H9 (cell line): Measurements from ENCODE around the gene ACTL6B. TPM values are rescaled to one million over a fixed set of nuclear protein-coding genes. Genes with fewer than 3 reads are reported as not detected.

Source experiments
- DNase-seq: peaks from one replicate; pipeline ENCODE4 v3.0.0-alpha.2; 2017
- H2AFZ ChIP-seq: one replicate; pipeline ENCODE4 v1.6.1; 2013; ENCODE audit warnings: mild to moderate bottlenecking, low read length, control low read depth, moderate library complexity
- H2AK5ac ChIP-seq: 2 replicates; pipeline ENCODE4 v1.6.1; 2013; ENCODE audit warnings: low read length, control low read depth, mixed read lengths; ENCODE audit not compliant: insufficient read length
- H2BK120ac ChIP-seq: one replicate; pipeline ENCODE4 v1.6.1; 2013; ENCODE audit warnings: low read depth, mild to moderate bottlenecking, low read length, control low read depth, inconsistent platforms; ENCODE audit not compliant: poor library complexity, severe bottlenecking
- H2BK12ac ChIP-seq: 2 replicates; pipeline ENCODE4 v1.6.1; 2013; ENCODE audit warnings: low read length, control low read depth, mixed read lengths, low read depth; ENCODE audit not compliant: insufficient read length
- H2BK15ac ChIP-seq: 2 replicates; pipeline ENCODE4 v1.6.1; 2013; ENCODE audit warnings: low read depth, low read length, control low read depth
- H2BK20ac ChIP-seq: one replicate; pipeline ENCODE4 v1.6.1; 2013; ENCODE audit warnings: low read depth, mild to moderate bottlenecking, low read length, control low read depth, inconsistent platforms; ENCODE audit not compliant: poor library complexity, severe bottlenecking
- H2BK5ac ChIP-seq: 2 replicates; pipeline ENCODE4 v1.6.1; 2013; ENCODE audit warnings: low read length, control low read depth, mixed read lengths; ENCODE audit not compliant: insufficient read length
- H3K14ac ChIP-seq: 2 replicates; pipeline ENCODE4 v1.6.1; 2013; ENCODE audit warnings: low read length, control low read depth; ENCODE audit not compliant: insufficient read depth
- H3K18ac ChIP-seq: 2 replicates; pipeline ENCODE4 v1.6.1; 2013; ENCODE audit warnings: low read depth, mild to moderate bottlenecking, mixed read lengths, low read length, control low read depth; ENCODE audit not compliant: insufficient read length
- H3K23ac ChIP-seq: 2 replicates; pipeline ENCODE4 v1.6.1; 2013; ENCODE audit warnings: low read length, control low read depth, mixed read lengths, low read depth; ENCODE audit not compliant: insufficient read length
- H3K23me2 ChIP-seq: 2 replicates; pipeline ENCODE4 v1.6.1; 2013; ENCODE audit warnings: low read depth, mild to moderate bottlenecking, mixed read lengths, low read length, control low read depth; ENCODE audit not compliant: insufficient read length, poor library complexity, severe bottlenecking
- H3K27ac ChIP-seq: 2 replicates; pipeline ENCODE4 v1.5.1; 2013; ENCODE audit warnings: low read length, control low read depth, mixed read lengths, low read depth; ENCODE audit not compliant: insufficient read length
- H3K27me3 ChIP-seq: 2 replicates; pipeline ENCODE4 v1.6.1; 2013; ENCODE audit warnings: low read length, control low read depth, inconsistent platforms; ENCODE audit not compliant: insufficient read depth
- H3K4ac ChIP-seq: 2 replicates; pipeline ENCODE4 v1.6.1; 2013; ENCODE audit warnings: low read depth, mild to moderate bottlenecking, control low read depth, inconsistent platforms, low read length, moderate library complexity
- H3K4me1 ChIP-seq: 2 replicates; pipeline ENCODE4 v1.6.1; 2013; ENCODE audit warnings: low read length, control low read depth, inconsistent platforms; ENCODE audit not compliant: insufficient read depth
- H3K4me2 ChIP-seq: 2 replicates; pipeline ENCODE4 v1.6.1; 2013; ENCODE audit warnings: low read length, control low read depth, mixed read lengths; ENCODE audit not compliant: insufficient read length, insufficient read depth
- H3K56ac ChIP-seq: 2 replicates; pipeline ENCODE4 v1.6.1; 2013; ENCODE audit warnings: low read depth, mild to moderate bottlenecking, mixed read lengths, low read length, control low read depth; ENCODE audit not compliant: insufficient read length
- H3K79me1 ChIP-seq: 2 replicates; pipeline ENCODE4 v1.6.1; 2013; ENCODE audit warnings: low read depth, mild to moderate bottlenecking, moderate library complexity, low read length, control low read depth, inconsistent platforms; ENCODE audit not compliant: insufficient read depth, poor library complexity, severe bottlenecking
- H3K79me2 ChIP-seq: 2 replicates; pipeline ENCODE4 v1.6.1; 2013; ENCODE audit warnings: low read length, control low read depth, inconsistent platforms; ENCODE audit not compliant: insufficient read depth
- H3K9ac ChIP-seq: 2 replicates; pipeline ENCODE4 v1.6.1; 2013; ENCODE audit warnings: low read length, control low read depth, mixed read lengths; ENCODE audit not compliant: insufficient read length; ENCODE audit errors: extremely low read depth
- H3K9me3 ChIP-seq: one replicate; pipeline ENCODE4 v1.6.1; 2013; ENCODE audit warnings: low read depth, low read length, inconsistent platforms; ENCODE audit not compliant: control insufficient read depth
- H3T11ph ChIP-seq: one replicate; pipeline ENCODE4 v1.6.1; 2013; ENCODE audit warnings: mild to moderate bottlenecking, low read length, control low read depth, inconsistent platforms
- H4K20me1 ChIP-seq: one replicate; pipeline ENCODE4 v1.6.1; 2013; ENCODE audit not compliant: control insufficient read depth, insufficient read length, insufficient read depth
- H4K5ac ChIP-seq: 2 replicates; pipeline ENCODE4 v1.6.1; 2013; ENCODE audit warnings: low read depth, mild to moderate bottlenecking, mixed read lengths, low read length, control low read depth; ENCODE audit not compliant: insufficient read length
- H4K8ac ChIP-seq: replicated peaks from 2 replicates; pipeline ENCODE4 v1.6.1; 2013; ENCODE audit warnings: low read length, control low read depth, mixed read lengths, low read depth; ENCODE audit not compliant: insufficient read length
- H4K91ac ChIP-seq: 2 replicates; pipeline ENCODE4 v1.6.1; 2013; ENCODE audit warnings: low read depth, mild to moderate bottlenecking, moderate library complexity, mixed read lengths, low read length, control low read depth; ENCODE audit not compliant: insufficient read length
- H3K27ac Mint-ChIP-seq, 3 experiments: 2 replicates in 2 of 3; 3 replicates in 1 of 3; pipeline ENCODE4 v1.8.0; 2020 to 2021; ENCODE audit warnings: mixed read lengths in 3 of 3, mild to moderate bottlenecking in 1 of 3, moderate library complexity in 1 of 3
- H3K27me3 Mint-ChIP-seq: 2 replicates; pipeline ENCODE4 v1.8.0; 2021; ENCODE audit warnings: low read depth, mild to moderate bottlenecking, moderate library complexity, mixed read lengths
- H3K36me3 Mint-ChIP-seq, 3 experiments: 2 replicates in 2 of 3; 3 replicates in 1 of 3; pipeline ENCODE4 v1.8.0; 2020 to 2021; ENCODE audit warnings: low read depth in 3 of 3, mixed read lengths in 3 of 3; ENCODE audit not compliant: insufficient read depth in 1 of 3
- H3K4me1 Mint-ChIP-seq, 2 experiments: 2 replicates each; pipeline ENCODE4 v1.8.0; 2020; ENCODE audit warnings: mixed read lengths in 2 of 2
- H3K4me3 Mint-ChIP-seq, 2 experiments: 2 replicates in 1 of 2; 3 replicates in 1 of 2; pipeline ENCODE4 v1.8.0; 2020 to 2021; ENCODE audit warnings: mild to moderate bottlenecking in 2 of 2, mixed read lengths in 2 of 2, moderate library complexity in 1 of 2
- H3K9me3 Mint-ChIP-seq, 2 experiments: 2 replicates in 1 of 2; 3 replicates in 1 of 2; pipeline ENCODE4 v1.8.0; 2020; ENCODE audit warnings: mild to moderate bottlenecking in 2 of 2, mixed read lengths in 2 of 2, moderate library complexity in 1 of 2
- WGBS: extraction: QIAGEN DNeasy Blood & Tissue Kit; methylation state at CpG from one replicate; pipeline ENCODE4 v1.1.7; 2013; ENCODE audit warnings: missing lambda C conversion rate, low lambda C conversion rate, mixed read lengths; ENCODE audit not compliant: insufficient read length; ENCODE audit errors: extremely low coverage; 5-methylcytosine and 5-hydroxymethylcytosine counted together
- total RNA-seq: library from RNA; stranded (reverse); gene quantifications from 2 replicates; pipeline ENCODE4 v1.2.1, GENCODE V29; 2021
- TF ChIP-seq, protein P1 (sequence below): fragments of 200-600 bp; sonication (generic); conservative IDR thresholded peaks from 3 replicates; pipeline ENCODE4 v1.8.0; 2021; ENCODE audit warnings: antibody characterized with exemption, mild to moderate bottlenecking

The ACTL6B gene
- total RNA-seq, 1 experiment from 2014 or later: 0.50 TPM

DNA sequence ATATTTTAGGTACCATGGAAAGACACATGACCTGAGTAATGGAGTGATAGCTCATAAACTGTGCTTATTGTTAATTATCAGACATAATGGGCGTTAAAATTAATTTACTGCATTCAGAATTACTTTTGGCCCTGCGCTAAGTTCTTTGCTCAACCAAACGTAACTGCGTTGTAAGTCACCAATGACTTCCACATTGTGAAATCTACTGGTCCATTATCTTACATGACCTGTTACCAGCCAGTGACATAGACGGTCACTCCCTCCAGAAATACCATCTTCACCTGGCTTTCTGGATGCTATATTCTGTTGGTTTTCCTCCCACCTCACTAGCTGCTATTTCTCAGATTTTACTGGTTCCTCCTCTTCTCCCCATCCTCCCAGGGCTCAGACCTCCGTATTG, 42.8 kb upstream of the ACTL6B start:
- Histone ChIP-seq H4K91ac (no peak overlapping the region), H3K23me2 (no peaks in the 10 kb centered on the region), H3K4ac (no peak overlapping the region), H3K79me1 (no peaks in the 10 kb centered on the region), H3K27ac (no peak overlapping the region), H3K23ac (no peak overlapping the region), H2BK120ac (no peak overlapping the region), H3K4me2 (no peak overlapping the region), H3K18ac (no peak overlapping the region), H3K9me3 (no peaks in the 10 kb centered on the region), H4K20me1 (no peaks in the 10 kb centered on the region), H3K56ac (no peak overlapping the region), H3K14ac (no peak overlapping the region), H2BK15ac (no peak overlapping the region), H4K8ac (no peak overlapping the region), H2AFZ (no peak overlapping the region), H2BK5ac (no peak overlapping the region), H3K27me3 (no peaks in the 10 kb centered on the region), H3K79me2 (no peaks in the 10 kb centered on the region), H2BK12ac (no peak overlapping the region), H3K4me1 (no peaks in the 10 kb centered on the region), H3K9ac (no peak overlapping the region), H2AK5ac (no peak overlapping the region), H2BK20ac (no peak overlapping the region), H3T11ph (no peak overlapping the region), H4K5ac (no peak overlapping the region)
- no CpG with 5 or more reads among the region's 6 CpGs for WGBS
- H3K4me1 Mint-ChIP-seq: peaks cover 13 to 14% of the 10 kb centered on the region in 2 experiments
- no peak overlapping the region for H3K4me3 Mint-ChIP-seq
- no peaks in the 10 kb centered on the region; a peak in 1 of 7 replicates for H3K36me3 Mint-ChIP-seq
- H3K27me3 Mint-ChIP-seq: no peaks in the 10 kb centered on the region; the same call in 1 of the 2 replicates
- no peak for DNase-seq
- H3K9me3 Mint-ChIP-seq: no peaks in the 10 kb centered on the region
- H3K27ac Mint-ChIP-seq: 0 out of 7 replicates have a peak overlapping the region, but pooled peaks of 1 of the 3 experiments have one; percentile 74
- TF ChIP-seq, protein P1, sequence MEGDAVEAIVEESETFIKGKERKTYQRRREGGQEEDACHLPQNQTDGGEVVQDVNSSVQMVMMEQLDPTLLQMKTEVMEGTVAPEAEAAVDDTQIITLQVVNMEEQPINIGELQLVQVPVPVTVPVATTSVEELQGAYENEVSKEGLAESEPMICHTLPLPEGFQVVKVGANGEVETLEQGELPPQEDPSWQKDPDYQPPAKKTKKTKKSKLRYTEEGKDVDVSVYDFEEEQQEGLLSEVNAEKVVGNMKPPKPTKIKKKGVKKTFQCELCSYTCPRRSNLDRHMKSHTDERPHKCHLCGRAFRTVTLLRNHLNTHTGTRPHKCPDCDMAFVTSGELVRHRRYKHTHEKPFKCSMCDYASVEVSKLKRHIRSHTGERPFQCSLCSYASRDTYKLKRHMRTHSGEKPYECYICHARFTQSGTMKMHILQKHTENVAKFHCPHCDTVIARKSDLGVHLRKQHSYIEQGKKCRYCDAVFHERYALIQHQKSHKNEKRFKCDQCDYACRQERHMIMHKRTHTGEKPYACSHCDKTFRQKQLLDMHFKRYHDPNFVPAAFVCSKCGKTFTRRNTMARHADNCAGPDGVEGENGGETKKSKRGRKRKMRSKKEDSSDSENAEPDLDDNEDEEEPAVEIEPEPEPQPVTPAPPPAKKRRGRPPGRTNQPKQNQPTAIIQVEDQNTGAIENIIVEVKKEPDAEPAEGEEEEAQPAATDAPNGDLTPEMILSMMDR: no peak
